ENCODE measurements around the gene CCR5.

CCR5 gene

DNA sequence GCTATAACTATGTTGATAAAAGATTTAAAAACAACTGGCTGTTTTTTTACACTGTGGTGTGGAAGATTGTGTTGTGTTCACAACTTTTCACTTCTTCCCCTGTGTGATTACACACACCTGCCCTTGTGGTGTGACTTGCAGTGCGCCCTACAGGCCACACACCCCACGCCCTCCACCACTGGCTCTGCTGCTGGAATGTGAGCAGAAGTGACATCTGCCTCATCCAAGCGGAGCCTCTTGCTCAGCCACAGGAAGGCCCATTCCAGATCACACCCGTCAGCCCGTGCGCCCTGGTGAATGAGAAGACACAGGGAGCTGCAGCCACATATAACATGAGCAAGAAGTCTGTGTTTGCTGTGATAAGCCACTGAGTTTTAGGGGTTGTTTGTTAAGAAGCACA, 9.8 kb upstream of the CCR5 start:
- DNase-seq (peak; percentile 26), ATAC-seq (ENCODE audit: insufficient read depth, low read depth) (peak; percentile 63; the same call in 2 of the 3 replicates)
- H3K4me3 ChIP-seq (ENCODE audit: low read depth in 1 of 2, low read length in 2 of 2): no peak overlapping the region
- H3K4me1 ChIP-seq (ENCODE audit: insufficient read depth, low read length): peaks cover 7% of the 10 kb centered on the region
- no peak overlapping the region for H3K4me2 ChIP-seq (ENCODE audit: insufficient read depth, low read length)
- H3K9ac ChIP-seq (ENCODE audit: low read depth, low read length): no peak overlapping the region
- H4K20me1 ChIP-seq (ENCODE audit: insufficient read depth, low read length): no peaks in the 10 kb centered on the region
- TF ChIP-seq, protein P1, sequence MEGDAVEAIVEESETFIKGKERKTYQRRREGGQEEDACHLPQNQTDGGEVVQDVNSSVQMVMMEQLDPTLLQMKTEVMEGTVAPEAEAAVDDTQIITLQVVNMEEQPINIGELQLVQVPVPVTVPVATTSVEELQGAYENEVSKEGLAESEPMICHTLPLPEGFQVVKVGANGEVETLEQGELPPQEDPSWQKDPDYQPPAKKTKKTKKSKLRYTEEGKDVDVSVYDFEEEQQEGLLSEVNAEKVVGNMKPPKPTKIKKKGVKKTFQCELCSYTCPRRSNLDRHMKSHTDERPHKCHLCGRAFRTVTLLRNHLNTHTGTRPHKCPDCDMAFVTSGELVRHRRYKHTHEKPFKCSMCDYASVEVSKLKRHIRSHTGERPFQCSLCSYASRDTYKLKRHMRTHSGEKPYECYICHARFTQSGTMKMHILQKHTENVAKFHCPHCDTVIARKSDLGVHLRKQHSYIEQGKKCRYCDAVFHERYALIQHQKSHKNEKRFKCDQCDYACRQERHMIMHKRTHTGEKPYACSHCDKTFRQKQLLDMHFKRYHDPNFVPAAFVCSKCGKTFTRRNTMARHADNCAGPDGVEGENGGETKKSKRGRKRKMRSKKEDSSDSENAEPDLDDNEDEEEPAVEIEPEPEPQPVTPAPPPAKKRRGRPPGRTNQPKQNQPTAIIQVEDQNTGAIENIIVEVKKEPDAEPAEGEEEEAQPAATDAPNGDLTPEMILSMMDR (IDR thresholded peaks at IDR 0.05; ENCODE audit: borderline replicate concordance, extremely low read depth, low read length, poor library complexity, severe bottlenecking): peak; percentile 35
- TF ChIP-seq EZH2 (IDR thresholded peaks at IDR 0.05; ENCODE audit: borderline replicate concordance, low read depth, low read length, severe bottlenecking): no peak
- H3K79me2 ChIP-seq (ENCODE audit: insufficient read depth, low read length): no peaks in the 10 kb centered on the region
- no peak overlapping the region for H2AFZ ChIP-seq (ENCODE audit: low read depth, low read length)
- no peaks in the 10 kb centered on the region for H3K9me3 ChIP-seq (ENCODE audit: insufficient read depth, low read length, severe bottlenecking)
- no peaks in the 10 kb centered on the region for H3K36me3 ChIP-seq (ENCODE audit: insufficient read depth, low read length)
- no peak overlapping the region for H3K27ac ChIP-seq (ENCODE audit: low read length)
- no peaks in the 10 kb centered on the region for H3K27me3 ChIP-seq (ENCODE audit: insufficient read depth, low read length, poor library complexity)

DNA sequence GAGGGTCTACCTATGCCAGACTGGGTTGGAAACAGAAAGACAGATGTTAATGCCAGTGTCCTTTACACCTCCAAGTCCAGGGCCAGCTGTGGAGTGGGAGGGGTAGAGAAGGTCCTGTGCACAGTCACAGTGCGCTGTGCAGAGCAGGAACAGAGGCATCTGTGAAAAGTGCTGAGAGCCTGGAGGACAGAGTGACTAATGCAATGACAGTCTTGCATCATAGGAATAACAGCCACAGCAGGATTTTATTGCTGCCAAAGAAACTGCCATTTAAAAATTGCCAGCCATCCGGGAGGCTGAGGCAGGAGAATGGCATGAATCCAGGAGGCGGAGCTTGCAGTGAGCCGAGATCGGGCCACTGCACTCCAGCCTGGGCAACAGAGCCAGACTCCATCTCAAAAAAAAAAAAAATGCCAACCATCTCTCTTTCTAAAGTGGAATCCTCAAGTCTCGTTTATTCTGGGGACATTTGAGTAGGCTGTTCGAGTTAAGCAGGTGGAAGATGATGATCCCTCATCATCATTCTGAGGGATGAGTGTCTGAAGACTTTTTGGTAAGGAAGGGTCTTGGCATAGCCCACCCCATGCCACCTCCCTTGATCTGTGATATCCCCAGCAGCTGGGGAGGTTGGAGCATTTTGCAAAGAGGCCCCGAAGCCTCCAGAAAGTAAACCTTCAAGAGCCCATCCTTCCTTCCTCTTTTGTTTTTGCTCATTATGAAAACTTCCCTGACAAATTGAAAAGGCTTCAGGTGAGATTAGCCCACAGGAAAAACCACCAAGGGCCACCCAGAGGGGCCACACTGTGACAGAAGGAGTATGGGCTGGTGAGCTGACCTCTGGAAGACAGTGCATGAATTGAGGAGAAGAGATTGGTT, 9.1 kb upstream of the CCR5 start:
- no peaks in the 10 kb centered on the region for H3K27me3 ChIP-seq (ENCODE audit: insufficient read depth, low read length, poor library complexity)
- DNase-seq: no peak

DNA sequence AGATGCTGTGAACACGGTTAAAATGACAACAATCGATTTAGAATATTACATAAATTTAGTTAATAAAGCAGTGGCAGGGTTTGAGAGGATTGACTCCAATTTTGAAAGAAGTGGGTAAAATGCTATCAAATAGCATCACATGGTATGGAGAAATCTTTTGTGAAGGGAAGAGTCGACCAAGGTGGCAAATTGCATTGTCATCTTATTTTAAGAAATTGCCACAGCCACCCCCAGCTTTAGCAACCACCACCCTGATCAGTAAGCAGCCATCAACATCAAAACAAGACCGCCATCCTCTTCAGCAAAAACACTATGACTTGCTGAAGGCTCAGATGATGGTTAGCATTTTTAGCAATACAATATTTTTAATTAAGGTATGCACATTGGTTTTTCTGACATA, 5.7 kb upstream of the CCR5 start:
- H3K27me3 ChIP-seq (ENCODE audit: insufficient read depth, low read length, poor library complexity): no peaks in the 10 kb centered on the region
- TF ChIP-seq, protein P1 (IDR thresholded peaks at IDR 0.05; ENCODE audit: borderline replicate concordance, extremely low read depth, low read length, poor library complexity, severe bottlenecking): no peak
- TF ChIP-seq EZH2 (IDR thresholded peaks at IDR 0.05; ENCODE audit: borderline replicate concordance, low read depth, low read length, severe bottlenecking): no peak
- no peak overlapping the region for H2AFZ ChIP-seq (ENCODE audit: low read depth, low read length)
- ATAC-seq (ENCODE audit: insufficient read depth, low read depth) (no peak), DNase-seq (no peak)
- H3K9me3 ChIP-seq (ENCODE audit: insufficient read depth, low read length, severe bottlenecking): no peaks in the 10 kb centered on the region
- H3K27ac ChIP-seq (ENCODE audit: low read length): no peak overlapping the region
- no peaks in the 10 kb centered on the region for H4K20me1 ChIP-seq (ENCODE audit: insufficient read depth, low read length)
- H3K4me3 ChIP-seq (ENCODE audit: low read depth in 1 of 2, low read length in 2 of 2): no peak overlapping the region
- H3K79me2 ChIP-seq (ENCODE audit: insufficient read depth, low read length): no peaks in the 10 kb centered on the region
- H3K36me3 ChIP-seq (ENCODE audit: insufficient read depth, low read length): no peaks in the 10 kb centered on the region
- H3K4me1 ChIP-seq (ENCODE audit: insufficient read depth, low read length): peaks cover 28% of the 10 kb centered on the region
- H3K9ac ChIP-seq (ENCODE audit: low read depth, low read length): no peak overlapping the region
- no peak overlapping the region for H3K4me2 ChIP-seq (ENCODE audit: insufficient read depth, low read length)

More for the DNA sequence above, 9.1 kb upstream of the CCR5 start:
- Histone ChIP-seq H3K9me3 (ENCODE audit: insufficient read depth, low read length, severe bottlenecking) (no peaks in the 10 kb centered on the region), H3K36me3 (ENCODE audit: insufficient read depth, low read length) (no peaks in the 10 kb centered on the region), H4K20me1 (ENCODE audit: insufficient read depth, low read length) (no peaks in the 10 kb centered on the region), H2AFZ (ENCODE audit: low read depth, low read length) (no peak overlapping the region), H3K9ac (ENCODE audit: low read depth, low read length) (no peak overlapping the region), H3K27ac (ENCODE audit: low read length) (no peak overlapping the region), H3K4me3 (ENCODE audit: low read depth in 1 of 2, low read length in 2 of 2) (no peak overlapping the region), H3K79me2 (ENCODE audit: insufficient read depth, low read length) (no peaks in the 10 kb centered on the region), H3K4me2 (ENCODE audit: insufficient read depth, low read length) (no peak overlapping the region), H3K4me1 (ENCODE audit: insufficient read depth, low read length) (peaks cover 7% of the 10 kb centered on the region)
- ATAC-seq (ENCODE audit: insufficient read depth, low read depth): peak; percentile 58; the same call in 2 of the 3 replicates
- TF ChIP-seq, protein P1 (IDR thresholded peaks at IDR 0.05; ENCODE audit: borderline replicate concordance, extremely low read depth, low read length, poor library complexity, severe bottlenecking): no peak
- TF ChIP-seq EZH2 (IDR thresholded peaks at IDR 0.05; ENCODE audit: borderline replicate concordance, low read depth, low read length, severe bottlenecking): no peak
